DOHH2 (cell line): ENCODE measurements around the gene ZNF264.

ENCODE experiments used
- CTCF ChIP-seq: fragments of 200-600 bp; sonication (generic); IDR thresholded peaks from one replicate; pipeline ENCODE4 v1.5.1; 2014; ENCODE audit warnings: antibody characterized with exemption, mild to moderate bottlenecking, low read depth, low read length; ENCODE audit not compliant: poor library complexity, severe bottlenecking
- EZH2phosphoT487 ChIP-seq: fragments of 200-600 bp; sonication (generic); IDR thresholded peaks from 2 replicates; pipeline ENCODE4 v1.6.1; 2017; ENCODE audit warnings: borderline replicate concordance, mild to moderate bottlenecking, antibody characterized with exemption, low read length, moderate library complexity, mixed read lengths

- no peak for TF ChIP-seq EZH2phosphoT487
- no peak for TF ChIP-seq CTCF
Measured at GRCh38 chr19:57141699-57142098, 49.6 kb upstream of the ZNF264 start.
